Activated naive CD4-positive, alpha-beta T cell (primary cell): ENCODE results near the gene RMDN2.
"Not testable (repeated sequence)": the region's sequence is repeated elsewhere in the genome, so short reads cannot be mapped to it uniquely, and the experiment has no call there.

ENCODE experiments used
- DNase-seq, 4 experiments: peaks; one replicate each; lab custom pipeline; 2025; lab: John Stamatoyannopoulos, UW

Gene RMDN2

GRCh38 chr2:37932873-37933272 lies 7.8 kb downstream of the RMDN2 start:
- not testable (repeated sequence) for DNase-seq

- DNase-seq, result no peak
Measured at GRCh38 chr2:37934591-37935513, 9.8 kb downstream of the RMDN2 start.

- DNase-seq, result not testable (repeated sequence)
Measured at GRCh38 chr2:37937568-37937967, 12.5 kb downstream of the RMDN2 start.

- not testable (repeated sequence) for DNase-seq
Measured at GRCh38 chr2:37941267-37941666, 16.2 kb downstream of the RMDN2 start.

- no peak for DNase-seq
Measured at GRCh38 chr2:37944268-37944667, 19.2 kb downstream of the RMDN2 start.

- DNase-seq, result no peak
Measured at GRCh38 chr2:37947306-37947705, 22.2 kb downstream of the RMDN2 start.

GRCh38 chr2:37962018-37962739 lies 37.1 kb downstream of the RMDN2 start:
- not testable (repeated sequence) for DNase-seq

GRCh38 chr2:37962740-37963121 lies 37.6 kb downstream of the RMDN2 start:
- DNase-seq, result not testable (repeated sequence)

- DNase-seq, result not testable (repeated sequence)
Measured at GRCh38 chr2:37963901-37964300, 38.8 kb downstream of the RMDN2 start.

- no peak for DNase-seq
Measured at GRCh38 chr2:37966326-37966725, 41.2 kb downstream of the RMDN2 start.

- no peak for DNase-seq
Measured at GRCh38 chr2:37969731-37970130, 44.6 kb downstream of the RMDN2 start.

- DNase-seq, result no peak
Measured at GRCh38 chr2:37971971-37972370, 46.9 kb downstream of the RMDN2 start.

GRCh38 chr2:37973615-37974353 lies 48.7 kb downstream of the RMDN2 start:
- DNase-seq, result no peak

- no peak for DNase-seq
Measured at GRCh38 chr2:37975808-37976207, 50.7 kb downstream of the RMDN2 start.

GRCh38 chr2:37976411-37976810 lies 51.3 kb downstream of the RMDN2 start:
- no peak for DNase-seq

GRCh38 chr2:37982147-37982582 lies 57.1 kb downstream of the RMDN2 start:
- peak; percentile 3 to 39 (median 14) for DNase-seq

- DNase-seq, result no peak
Measured at GRCh38 chr2:37982847-37983246, 57.8 kb downstream of the RMDN2 start.

- no peak for DNase-seq
Measured at GRCh38 chr2:37983719-37984118, 58.6 kb downstream of the RMDN2 start.

GRCh38 chr2:37984176-37984575 lies 59.1 kb downstream of the RMDN2 start:
- no peak for DNase-seq

- no peak for DNase-seq
Measured at GRCh38 chr2:37984589-37984988, 59.5 kb downstream of the RMDN2 start.

GRCh38 chr2:37985333-37985732 lies 60.2 kb downstream of the RMDN2 start:
- DNase-seq, result no peak

GRCh38 chr2:37987098-37987775 lies 62.1 kb downstream of the RMDN2 start:
- DNase-seq, result no peak
